NK-92 (cell line): ENCODE measurements around the gene GNB1.
A peak's percentile ranks its signal among the peaks of the same experiment; 100 is the strongest.
"Not testable (repeated sequence)": the region's sequence is repeated elsewhere in the genome, so short reads cannot be mapped to it uniquely, and the experiment has no call there.

ENCODE experiments used
- DNase-seq: peaks from one replicate; lab custom pipeline; 2025; ENCODE audit not compliant: unreplicated experiment; lab: John Stamatoyannopoulos, UW

GNB1 gene

DNA sequence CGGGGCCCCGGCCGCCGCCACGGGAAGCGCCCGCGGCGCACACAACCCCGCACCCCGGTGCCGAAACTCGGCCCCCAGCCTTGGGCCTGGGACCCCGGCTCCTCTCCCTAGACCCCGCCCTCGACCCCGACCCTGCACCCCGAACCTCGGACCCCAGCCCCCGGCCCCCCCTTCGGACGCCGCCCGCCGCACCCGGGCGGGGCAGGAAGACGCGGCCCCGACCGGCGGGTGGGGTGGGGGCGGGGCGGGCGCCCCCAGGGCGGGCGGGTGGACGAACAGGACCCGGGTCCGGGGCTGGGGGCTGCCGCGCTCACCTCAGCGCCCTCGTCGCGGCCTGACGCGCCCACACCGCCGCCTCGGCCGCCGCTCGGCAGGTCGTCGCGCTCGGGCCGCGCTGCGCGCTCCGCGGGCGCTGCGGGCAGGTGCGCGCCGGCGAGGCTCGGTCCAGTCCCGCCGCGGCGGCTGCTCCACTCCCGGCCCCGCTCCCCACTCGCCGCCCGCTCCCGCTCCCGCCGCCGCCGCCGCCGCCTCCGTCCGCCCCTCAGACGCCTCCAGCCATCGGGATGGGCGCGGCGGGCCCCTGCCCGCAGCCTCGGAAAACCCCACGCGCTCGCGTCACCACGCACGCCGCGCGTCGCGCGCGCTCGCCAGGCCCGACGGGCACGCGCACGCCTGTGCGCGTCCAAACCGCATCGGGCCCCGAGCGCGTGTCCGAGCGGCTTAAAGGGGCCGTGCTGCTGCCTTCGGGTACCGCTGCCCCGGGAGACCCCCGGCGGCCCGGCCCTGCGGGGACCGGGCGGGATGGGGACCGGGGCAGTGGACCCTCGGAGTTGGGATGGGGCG is at the start of gene GNB1:
TSS of gene GNB1 (minus strand) at position 582 of the 843 bp plus-strand sequence. CDS start 65,634 bp downstream, outside the sequence.
- DNase-seq: peak; percentile 18

DNA sequence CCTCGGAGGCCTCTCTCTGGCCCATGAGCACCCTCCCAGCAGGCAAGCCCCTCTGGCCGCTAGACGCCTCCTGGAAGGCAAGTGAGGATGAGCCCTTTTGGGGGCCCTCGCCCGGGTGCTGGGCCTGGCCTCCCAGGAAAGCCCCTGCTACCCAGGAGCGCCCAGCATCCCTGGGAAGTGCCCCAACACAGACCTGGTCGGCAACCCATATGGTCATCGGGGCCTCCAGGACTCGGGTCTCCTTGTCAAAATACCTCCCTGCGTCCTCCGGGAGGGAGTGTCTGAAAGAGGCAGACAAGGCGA is 49.2 kb upstream of the GNB1 start:
- no peak for DNase-seq

DNA sequence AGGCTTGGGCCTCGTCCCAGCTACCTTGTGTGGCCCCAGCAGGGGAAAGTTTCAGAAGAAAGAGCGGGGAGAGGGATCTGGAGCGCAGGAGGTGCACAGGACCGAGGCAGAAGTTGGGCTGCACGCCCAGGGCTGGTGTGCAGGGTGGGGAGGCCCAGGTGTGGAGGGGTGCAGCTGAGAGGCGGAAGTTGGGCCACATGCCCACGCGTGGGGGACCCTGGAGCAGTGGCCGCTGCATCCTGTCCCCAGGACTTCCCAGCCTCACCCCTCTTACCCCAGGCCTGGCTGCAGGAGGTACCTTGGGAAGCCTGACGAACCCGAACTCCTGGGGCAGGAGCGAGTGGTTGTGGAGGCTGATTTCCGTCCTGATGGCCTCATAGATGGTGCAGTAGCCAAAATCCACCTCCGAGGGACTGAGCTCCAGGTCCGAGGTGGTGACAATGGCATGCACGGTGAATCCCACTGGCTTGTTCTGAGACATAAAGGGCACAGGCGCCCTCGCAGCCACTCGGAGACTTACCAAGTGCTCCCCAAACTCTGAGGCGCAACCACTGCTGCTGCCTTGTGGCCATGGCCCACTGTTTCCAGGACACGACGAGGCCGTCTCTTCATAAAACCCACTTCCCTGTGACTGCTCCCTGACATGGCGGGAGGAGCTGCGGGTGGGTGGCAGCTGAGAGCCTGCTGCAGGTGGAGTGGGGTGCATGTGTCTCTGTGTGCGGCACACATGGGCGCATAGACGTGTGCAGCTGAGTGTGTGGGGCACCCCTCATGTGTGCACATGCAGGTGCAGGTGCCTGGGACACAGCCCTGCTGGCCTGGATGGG is 48.6 kb upstream of the GNB1 start:
- no peak for DNase-seq

DNA sequence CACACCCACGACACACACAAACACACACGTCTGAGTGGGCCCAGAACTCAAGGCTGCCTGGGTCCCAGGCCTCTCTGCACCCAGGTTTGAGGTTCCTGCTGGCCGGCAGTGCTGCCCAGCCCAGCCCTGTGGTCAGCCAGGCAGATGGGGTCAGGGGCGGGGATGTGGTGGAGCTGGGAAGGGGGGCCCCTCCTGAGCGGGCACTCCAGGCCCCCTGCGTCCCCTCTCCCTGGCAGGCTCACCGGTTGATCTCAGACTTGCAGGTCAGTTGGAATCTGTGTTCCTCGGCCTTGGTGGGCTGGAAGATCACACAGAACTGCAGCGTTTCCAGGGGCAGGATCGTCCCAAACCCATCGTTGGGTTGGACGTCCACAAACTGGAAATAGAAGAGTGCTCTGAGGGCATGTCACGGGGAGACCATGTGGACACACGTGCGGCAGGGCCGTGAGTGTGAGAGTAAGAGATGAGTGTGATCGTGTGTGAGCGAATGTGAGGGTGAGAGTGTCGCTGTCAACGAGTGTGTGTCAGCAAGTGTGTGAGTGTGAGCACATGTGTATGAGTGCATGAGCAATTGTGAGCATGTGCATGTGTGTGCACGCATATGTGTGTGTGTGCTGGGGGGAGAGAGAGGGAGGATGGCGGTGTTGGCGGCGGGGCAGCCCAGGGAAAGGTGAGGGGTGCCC is 47.9 kb upstream of the GNB1 start:
- no peak for DNase-seq

DNA sequence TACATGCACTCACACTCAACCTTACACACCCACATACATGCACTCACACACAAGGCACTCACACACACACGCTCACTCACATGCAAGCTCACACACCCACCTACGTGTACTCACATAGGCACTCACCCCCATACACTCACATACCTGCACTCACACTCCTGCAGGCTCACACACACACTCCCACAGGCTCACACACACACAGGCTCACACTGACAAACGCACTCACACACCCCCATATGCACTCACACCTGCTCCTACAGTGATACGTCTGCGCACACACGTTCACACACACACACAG is 47.3 kb upstream of the GNB1 start:
- no peak for DNase-seq

DNA sequence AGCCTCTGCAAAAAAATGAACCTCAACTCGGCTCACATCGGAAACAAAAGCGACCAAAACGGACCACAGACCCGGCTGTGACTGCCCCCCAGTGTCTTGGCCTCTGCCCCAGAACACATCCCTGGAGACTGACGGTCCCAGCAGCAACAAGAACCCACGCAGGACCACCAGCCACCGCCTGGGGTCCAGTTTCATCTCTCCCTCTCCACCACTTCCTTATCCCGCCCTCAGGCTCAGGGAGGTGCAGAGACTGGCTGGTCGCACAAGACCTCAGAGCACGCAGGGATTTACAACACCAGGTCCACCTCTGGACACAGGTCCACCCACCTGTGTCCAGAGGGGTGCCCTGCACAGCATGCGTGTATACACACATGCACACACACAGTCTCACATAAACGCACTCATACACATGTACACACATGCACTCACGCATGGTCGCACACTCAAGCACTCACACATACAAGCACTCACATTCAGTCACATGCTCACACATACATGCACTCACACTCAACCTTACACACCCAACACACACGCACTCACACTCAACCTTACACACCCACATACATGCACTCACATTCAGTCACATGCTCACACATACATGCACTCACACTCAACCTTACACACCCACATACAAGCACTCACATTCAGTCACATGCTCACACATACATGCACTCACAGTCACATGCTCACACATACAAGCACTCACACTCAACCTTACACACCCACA is 46.8 kb upstream of the GNB1 start:
- no peak for DNase-seq

DNA sequence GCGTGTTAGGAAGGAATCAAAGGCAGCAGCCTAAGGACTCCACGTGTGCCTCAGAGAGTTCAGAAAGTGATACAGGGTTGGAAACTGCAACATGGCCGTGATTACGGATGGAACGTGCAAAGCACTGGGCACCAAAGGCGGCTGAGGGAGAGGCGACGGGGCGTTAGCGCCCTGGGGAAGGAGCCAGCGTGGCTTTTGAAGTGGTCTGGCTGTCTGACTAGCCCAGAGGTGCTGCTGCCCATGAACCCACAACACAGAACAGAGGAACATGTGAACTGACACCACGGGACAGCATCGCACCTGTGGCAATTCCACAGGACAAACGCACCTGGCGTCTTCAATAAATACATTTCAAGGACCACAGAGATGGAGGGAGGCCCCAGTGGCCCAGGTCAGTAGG is 46.2 kb upstream of the GNB1 start:
- no peak for DNase-seq

DNA sequence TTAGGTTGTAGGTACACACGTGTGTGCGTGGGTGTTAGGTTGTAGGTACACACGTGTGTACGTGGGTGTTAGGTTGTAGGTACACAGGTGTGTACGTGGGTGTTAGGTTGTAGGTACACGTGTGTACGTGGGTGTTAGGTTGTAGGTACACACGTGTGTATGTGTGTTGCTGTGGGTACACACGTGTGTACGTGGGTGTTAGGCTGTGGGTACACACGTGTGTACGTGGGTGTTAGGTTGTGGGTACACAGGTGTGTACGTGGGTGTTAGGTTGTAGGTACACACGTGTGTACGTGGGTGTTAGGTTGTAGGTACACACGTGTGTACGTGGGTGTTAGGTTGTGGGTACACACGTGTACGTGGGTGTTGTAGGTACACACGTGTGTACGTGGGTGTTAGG is 44.0 kb upstream of the GNB1 start:
- not testable (repeated sequence) for DNase-seq

DNA sequence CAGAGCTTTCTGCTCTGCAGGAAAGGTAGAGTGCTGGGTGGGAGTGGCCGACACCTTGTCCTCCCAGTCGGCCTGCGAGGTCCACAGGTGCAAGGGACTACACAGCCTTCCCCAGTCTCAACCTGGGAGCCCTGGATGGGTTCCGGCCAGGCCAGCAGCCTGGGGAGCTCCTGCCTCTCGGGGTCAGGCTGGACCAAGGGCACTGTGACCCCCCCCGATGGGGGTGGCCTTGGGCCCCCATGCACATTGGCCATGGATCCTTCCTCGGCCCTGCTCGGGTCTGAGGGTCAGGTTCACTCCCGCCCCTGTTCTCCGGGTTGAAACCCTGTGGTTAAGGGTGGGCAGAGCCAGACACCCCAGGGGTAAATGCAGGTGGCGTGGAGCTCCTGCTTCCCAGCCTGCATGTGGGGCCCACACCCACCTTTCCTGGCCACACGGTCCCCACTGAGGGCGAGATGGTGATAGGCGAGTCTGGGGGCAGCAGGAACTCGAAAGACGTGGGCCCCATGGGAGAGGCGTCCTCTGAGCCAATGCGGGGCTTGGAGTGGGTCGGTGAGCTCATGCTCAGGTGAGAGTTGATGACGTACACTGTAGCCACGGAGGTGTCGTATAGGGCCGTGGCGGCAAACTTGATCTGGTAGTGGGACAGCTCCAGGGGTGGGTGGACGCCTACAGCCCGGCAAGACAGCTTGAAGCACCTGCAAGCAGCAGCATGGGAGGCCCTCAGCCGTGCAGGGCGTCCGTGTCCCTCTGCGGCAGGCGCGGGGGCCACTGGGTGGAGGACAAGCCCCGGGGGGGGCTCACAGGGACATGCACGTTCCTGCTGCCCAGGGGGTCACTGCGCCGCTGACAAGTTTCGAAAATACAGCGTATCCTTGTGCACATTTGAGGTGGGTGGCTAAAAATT is 39.0 kb upstream of the GNB1 start:
- no peak for DNase-seq

DNA sequence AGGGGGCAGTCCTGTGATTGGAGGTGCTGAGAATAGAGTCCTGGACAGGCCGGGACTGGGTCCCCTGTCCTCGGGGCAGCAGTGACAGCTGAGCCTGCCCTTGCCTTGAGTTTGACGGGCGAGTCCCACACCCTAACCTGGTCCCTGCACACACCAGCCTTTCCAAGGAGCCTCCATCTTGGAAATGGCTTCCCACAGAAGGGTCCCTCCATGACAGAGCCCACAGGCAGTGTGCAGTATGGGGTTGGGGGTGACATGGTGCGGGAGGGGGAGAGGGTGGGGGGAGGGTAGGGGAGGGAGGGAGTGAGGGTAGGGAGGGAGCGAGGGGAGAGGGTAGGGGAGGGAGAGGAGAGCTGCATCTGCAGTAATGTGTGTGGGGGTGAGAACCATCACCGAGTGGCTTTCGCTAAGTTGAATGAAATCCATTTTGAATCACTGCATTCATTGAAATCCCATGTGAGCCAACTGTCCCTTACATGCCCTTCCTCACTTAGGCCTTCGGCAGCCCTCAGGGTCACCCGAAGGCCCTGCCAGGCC is 38.3 kb upstream of the GNB1 start:
- DNase-seq: no peak

DNA sequence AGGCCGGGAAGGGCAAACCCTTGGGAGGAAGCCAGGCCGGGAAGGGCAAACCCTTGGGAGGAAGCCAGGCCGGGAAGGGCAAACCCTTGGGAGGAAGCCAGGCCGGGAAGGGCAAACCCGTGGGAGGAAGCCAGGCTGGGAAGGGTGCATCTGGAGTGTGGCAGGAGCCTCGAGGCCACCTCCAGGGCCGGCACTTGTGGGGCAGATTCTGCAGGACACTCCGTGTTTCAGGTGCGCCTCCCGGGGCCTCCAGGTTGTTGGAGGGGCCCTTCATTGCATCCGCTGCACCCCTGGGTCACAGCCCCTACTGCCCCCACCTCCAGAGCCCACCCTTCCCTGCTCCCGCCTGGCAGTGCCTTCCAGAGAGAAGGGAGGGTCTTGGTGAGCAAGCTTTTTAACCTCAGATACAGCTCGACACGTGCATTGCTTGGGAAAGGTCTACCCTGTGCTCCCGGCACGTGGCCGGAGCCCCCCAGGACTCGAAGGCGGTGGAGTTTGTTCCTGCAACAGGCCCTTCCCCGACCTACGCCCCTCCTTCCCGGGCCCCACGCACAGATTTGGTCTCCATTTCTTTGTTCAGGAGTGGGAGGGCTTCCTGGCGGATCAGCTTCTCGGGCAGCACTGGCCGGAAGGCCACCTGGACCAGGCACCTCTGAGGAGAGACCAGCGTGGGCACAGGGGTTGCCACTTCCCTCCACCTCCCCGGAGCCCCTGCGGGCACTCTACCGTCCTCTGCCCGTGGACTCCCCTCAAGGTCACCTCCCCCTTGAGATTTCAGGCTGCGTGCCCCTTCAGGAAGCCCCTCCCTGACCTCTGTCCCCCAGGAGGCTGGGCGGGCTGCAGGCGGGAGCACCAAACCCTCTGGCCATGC is 37.6 kb upstream of the GNB1 start:
- no peak for DNase-seq

DNA sequence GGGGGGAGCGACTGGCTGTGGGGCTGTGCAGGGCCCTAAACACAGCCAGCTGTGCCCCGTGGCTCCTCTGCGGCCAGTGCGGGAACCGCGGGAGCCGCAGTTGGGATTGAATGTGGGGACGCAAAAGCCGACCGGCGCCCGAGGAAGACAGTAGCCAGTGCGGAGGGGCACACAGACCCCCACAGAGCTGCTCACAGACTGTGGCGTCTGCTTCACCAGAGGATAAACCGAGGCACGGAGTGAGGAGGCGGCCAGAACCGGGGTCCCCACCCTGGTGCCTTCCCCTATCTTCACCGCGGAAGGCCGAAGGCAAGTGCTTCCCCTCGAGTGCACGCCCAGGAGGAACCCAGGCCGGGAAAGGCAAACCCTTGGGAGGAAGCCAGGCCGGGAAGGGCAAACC is 36.9 kb upstream of the GNB1 start:
- DNase-seq: no peak

DNA sequence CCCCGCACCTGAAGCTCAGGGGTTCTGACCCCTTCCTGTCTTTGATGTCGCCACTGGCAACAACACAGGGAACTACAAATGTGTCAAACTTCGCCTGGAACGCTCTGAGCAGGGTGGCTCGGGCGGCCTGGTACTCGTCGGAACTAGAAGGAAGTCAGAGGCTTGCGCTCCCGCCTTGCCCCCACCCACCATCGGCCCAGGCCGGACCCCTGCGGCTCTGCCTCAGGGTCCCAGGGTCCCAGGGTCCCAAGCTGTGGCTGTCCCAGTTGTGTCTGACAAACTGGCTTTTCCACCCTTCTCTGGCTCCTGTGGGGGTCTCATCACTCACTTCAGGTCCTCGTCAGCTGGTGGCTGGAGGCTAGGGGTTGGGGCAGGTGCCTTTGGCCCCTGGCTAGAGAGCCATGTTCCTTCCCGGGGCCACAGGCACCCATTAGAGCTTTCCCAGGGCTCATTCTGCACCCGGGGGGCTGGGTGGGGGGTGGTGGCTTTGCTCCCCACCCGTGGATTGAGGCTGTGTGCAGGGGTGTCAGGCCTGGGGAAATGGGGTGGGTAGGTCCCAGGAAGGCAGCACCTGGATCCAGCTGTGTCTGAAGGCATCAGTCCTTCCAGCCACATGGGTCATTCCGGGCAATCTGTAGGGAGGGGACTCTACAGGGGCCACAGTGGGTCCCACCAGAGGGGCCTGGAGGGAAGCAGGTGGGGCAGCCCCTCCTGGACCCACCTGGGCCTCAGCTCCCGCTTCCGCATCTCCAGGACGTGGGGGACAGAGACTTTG is 36.2 kb upstream of the GNB1 start:
- no peak for DNase-seq

DNA sequence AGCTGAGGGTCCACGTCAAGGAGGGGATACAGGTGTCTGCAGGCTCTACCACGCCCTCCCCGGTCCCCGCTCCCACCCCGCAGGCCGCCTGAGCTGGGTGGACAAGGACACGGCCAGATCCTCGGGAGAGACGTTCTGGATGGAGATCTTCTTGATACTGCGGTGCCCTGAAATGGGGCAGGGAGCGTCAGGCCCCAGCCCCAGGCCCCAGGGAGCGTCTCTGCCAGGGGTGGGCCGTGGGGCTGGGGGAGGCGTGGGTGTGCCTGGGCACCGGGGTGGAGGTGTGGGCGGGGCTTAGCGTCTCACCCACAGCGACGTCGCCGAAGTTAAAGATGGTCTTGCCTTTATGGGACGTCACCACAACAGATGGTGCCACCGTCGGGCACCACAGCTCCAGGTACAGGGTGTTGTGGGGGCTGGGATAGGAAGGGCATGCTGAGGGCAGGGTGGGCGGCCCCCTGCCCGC is 35.5 kb upstream of the GNB1 start:
- DNase-seq: no peak

DNA sequence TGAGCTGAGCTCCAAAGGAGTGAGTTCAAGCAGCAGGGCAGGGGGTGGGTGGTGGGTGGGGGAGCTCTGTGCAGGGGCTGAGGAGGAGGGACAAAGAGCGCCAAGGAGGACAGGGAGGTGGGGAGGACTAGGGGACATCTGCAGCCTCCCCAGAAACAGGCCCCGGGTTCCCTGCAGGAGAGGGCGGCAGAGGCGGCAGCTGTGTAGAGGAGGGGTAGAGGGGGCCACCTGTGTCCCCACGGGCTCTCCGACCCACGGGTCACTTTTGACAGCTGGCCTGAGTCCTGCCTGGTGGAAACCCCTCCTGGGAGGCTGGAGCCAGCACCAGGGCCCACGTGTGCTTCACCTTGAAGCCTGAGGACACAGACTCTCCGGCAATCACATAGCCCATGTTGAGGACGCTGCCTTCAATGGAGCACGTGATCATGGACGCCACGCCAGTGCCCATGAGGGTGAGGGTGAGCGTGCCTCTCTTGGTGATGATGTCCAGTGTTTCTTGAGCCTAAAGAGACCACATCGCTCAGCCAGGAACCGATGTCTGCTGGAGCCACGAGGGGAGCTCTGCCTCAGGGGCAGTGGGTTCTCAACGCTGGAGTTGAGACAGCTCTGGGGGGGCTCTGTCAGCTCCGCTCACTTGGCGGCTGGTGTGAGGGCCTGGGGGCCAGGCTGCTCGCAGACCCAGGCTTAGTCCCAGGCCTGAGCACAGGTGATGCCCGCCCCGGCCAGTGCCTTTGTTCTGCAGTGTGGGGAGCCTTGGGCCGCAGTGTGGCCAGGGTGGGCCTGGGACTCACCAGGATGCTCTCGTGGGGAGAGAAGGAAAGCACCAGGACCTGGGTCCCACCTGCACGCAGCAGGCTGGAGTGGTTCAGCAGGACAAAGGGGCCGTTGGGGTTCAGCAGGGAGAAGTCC is 34.8 kb upstream of the GNB1 start:
- no peak for DNase-seq

DNA sequence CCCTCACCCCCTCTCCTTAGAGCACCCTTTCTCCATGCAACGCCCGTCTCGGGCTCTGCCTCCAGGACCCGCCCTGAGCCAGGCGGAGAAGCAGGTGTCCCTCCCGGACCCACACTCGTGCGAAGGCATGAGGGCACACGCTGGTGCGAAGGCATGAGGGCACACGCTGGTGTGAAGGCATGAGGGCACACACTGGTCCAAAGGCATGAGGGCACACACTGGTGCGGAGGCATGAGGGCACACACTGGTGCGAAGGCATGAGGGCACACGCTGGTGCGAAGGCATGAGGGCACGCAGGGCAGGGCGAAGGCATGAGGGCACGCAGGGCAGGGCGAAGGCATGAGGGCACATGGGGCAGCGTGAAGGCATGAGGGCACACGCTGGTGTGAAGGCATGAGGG is 34.0 kb upstream of the GNB1 start:
- DNase-seq: no peak

DNA sequence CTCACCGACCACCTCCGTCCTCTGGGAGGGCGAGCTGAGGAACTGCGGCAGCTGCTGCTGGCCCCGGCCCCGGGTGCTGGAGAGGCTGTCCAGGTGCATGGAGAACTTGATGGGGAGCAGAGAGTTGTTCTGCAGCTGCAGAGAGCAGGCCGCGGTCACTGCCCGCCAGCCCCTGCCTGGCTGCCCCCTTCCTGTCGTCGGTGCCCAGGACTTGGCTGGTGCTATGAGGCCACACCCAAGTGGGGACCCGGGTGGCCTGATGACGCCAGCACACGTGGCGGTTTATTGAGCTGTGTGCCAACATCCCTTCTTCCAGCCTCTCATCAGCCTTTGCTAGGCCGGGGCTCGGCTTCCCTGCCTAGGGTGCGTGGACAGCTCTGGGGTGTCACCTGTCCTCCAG is 33.5 kb upstream of the GNB1 start:
- no peak for DNase-seq
